ENCODE data around the gene ZNF225. TPM values are rescaled to one million over a fixed set of nuclear protein-coding genes. Genes with fewer than 3 reads are reported as not detected.
A peak's percentile ranks its signal among the peaks of the same experiment; 100 is the strongest.
"Not testable (repeated sequence)": the region's sequence is repeated elsewhere in the genome, so short reads cannot be mapped to it uniquely, and the experiment has no call there.

ZNF225 gene
- polyA plus RNA-seq (ENCODE audit: insufficient read length in 3 of 3): 10 to 100 TPM in 1 of 3 donors, 1 to 10 TPM in 2; 9.2 to 12.2 (median 9.9) TPM
- long read RNA-seq, donor 1, full-length matches to known transcripts: 2 of 2 reads
- long read RNA-seq, donor 1, partial matches to known transcripts: 0 of 2 reads
- long read RNA-seq, donor 1, other reads (novel, unspliced or antisense): 0 of 2 reads
- long read RNA-seq, donor 2, full-length matches to known transcripts: 3 of 3 reads
- long read RNA-seq, donor 2, partial matches to known transcripts: 0 of 3 reads
- long read RNA-seq, donor 2, other reads (novel, unspliced or antisense): 0 of 3 reads
- long read RNA-seq, donor 3: 0 reads
- long read RNA-seq, donor 4, full-length matches to known transcripts: 2 of 2 reads
- long read RNA-seq, donor 4, partial matches to known transcripts: 0 of 2 reads
- long read RNA-seq, donor 4, other reads (novel, unspliced or antisense): 0 of 2 reads
- long read RNA-seq, donor 5, full-length matches to known transcripts: 1 of 1 reads
- long read RNA-seq, donor 5, partial matches to known transcripts: 0 of 1 reads
- long read RNA-seq, donor 5, other reads (novel, unspliced or antisense): 0 of 1 reads
- long read RNA-seq, donor 6, partial matches to known transcripts: 0 of 3 reads
- long read RNA-seq, donor 6, other reads (novel, unspliced or antisense): 0 of 3 reads
- long read RNA-seq, donor 7: 0 reads
- long read RNA-seq, donor 8, full-length matches to known transcripts: 5 of 5 reads
- long read RNA-seq, donor 8, partial matches to known transcripts: 0 of 5 reads
- long read RNA-seq, donor 8, other reads (novel, unspliced or antisense): 0 of 5 reads
- long read RNA-seq, donor 9, full-length matches to known transcripts: 1 of 1 reads
- long read RNA-seq, donor 9, partial matches to known transcripts: 0 of 1 reads
- long read RNA-seq, donor 9, other reads (novel, unspliced or antisense): 0 of 1 reads
- long read RNA-seq, donor 10, full-length matches to known transcripts: 2 of 2 reads
- long read RNA-seq, donor 10, partial matches to known transcripts: 0 of 2 reads
- long read RNA-seq, donor 10, other reads (novel, unspliced or antisense): 0 of 2 reads
- long read RNA-seq, donor 11, full-length matches to known transcripts: 1 of 1 reads
- long read RNA-seq, donor 11, partial matches to known transcripts: 0 of 1 reads
- long read RNA-seq, donor 11, other reads (novel, unspliced or antisense): 0 of 1 reads
- long read RNA-seq, donor 12, full-length matches to known transcripts: 1 of 1 reads
- long read RNA-seq, donor 12, partial matches to known transcripts: 0 of 1 reads
- long read RNA-seq, donor 12, other reads (novel, unspliced or antisense): 0 of 1 reads
- long read RNA-seq, donor 13: 0 reads
- long read RNA-seq, donor 14: 0 reads
- long read RNA-seq, donor 15, full-length matches to known transcripts: 4 of 4 reads
- long read RNA-seq, donor 15, partial matches to known transcripts: 0 of 4 reads
- long read RNA-seq, donor 15, other reads (novel, unspliced or antisense): 0 of 4 reads
- long read RNA-seq, donor 16, full-length matches to known transcripts: 3 of 3 reads
- long read RNA-seq, donor 16, partial matches to known transcripts: 0 of 3 reads
- long read RNA-seq, donor 16, other reads (novel, unspliced or antisense): 0 of 3 reads

- DNase-seq: peak; percentile 99
These were observed at the start of gene ZNF225 for GRCh38 chr19:44113138-44113783. Gene ZNF225 (plus strand): TSS chr19:44113399. CDS start chr19:44115828, 2,429 bp downstream.

- DNase-seq: no peak
These were observed 46.9 kb upstream of the ZNF225 start for GRCh38 chr19:44066305-44066704.

- no peak for DNase-seq
These were observed 43.8 kb upstream of the ZNF225 start for GRCh38 chr19:44069415-44069814.

- peak; percentile 94 for DNase-seq
These were observed 41.2 kb upstream of the ZNF225 start, which contains the start of gene ZNF284 for GRCh38 chr19:44071824-44072542. Gene ZNF284 (plus strand): TSS chr19:44072159. CDS start chr19:44076390, 4,231 bp downstream.

- DNase-seq: no peak
These were observed 40.4 kb upstream of the ZNF225 start for GRCh38 chr19:44072543-44073401.

GRCh38 chr19:44076325-44076724, 36.9 kb upstream of the ZNF225 start:
- no peak for DNase-seq

- DNase-seq: no peak
These were observed 21.1 kb upstream of the ZNF225 start for GRCh38 chr19:44092108-44092507.

- DNase-seq: peak; percentile 95
These were observed 19.1 kb upstream of the ZNF225 start, which contains the start of gene ZNF224 for GRCh38 chr19:44093931-44094765. Gene ZNF224 (plus strand): TSS chr19:44094361. CDS start chr19:44097874, 3,513 bp downstream.

GRCh38 chr19:44107751-44108150, 5.4 kb upstream of the ZNF225 start:
- DNase-seq: no peak

GRCh38 chr19:44109458-44109857, 3.7 kb upstream of the ZNF225 start:
- no peak for DNase-seq

- DNase-seq: peak; percentile 54
These were observed 1.2 kb upstream of the ZNF225 start for GRCh38 chr19:44111910-44112463.

GRCh38 chr19:44112802-44113137, 429 bp upstream of the ZNF225 start:
- DNase-seq: no peak

- no peak for DNase-seq
These were observed 688 bp downstream of the ZNF225 start for GRCh38 chr19:44113784-44114390.

GRCh38 chr19:44121162-44121561, 8.0 kb downstream of the ZNF225 start:
- not testable (repeated sequence) for DNase-seq

- DNase-seq: no peak
These were observed 18.8 kb downstream of the ZNF225 start for GRCh38 chr19:44131955-44132354.

- peak; percentile 91 for DNase-seq
These were observed 28.2 kb downstream of the ZNF225 start, which contains the start of gene ZNF234 for GRCh38 chr19:44141191-44142058. Gene ZNF234 (plus strand): TSS chr19:44141554. CDS start chr19:44144633, 3,079 bp downstream.
